ENCODE results near the gene CALML5.

DNA sequence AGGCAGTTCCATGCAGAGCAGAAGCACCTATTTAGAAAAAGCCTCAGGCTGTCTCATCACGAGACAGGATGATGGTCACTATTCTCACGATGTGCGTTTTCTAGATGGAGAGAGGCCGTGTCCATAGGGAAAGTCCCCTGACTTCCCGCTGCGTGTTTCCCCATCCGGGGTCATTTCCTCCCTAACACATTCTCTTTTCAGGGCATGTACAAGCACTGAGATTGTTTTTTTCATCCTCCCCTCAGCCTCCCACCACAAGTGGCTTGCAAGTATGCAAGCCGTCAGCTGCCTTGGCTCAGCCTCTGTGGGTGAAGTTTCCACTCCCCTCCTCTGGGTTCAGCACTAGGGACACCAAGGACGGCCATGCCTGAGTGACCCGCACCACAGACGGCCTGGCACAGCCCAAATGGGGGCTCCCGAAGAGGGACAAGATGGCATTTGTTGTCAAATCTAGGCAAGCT is 2.7 kb upstream of the CALML5 start:
- no peak for TF ChIP-seq CTCF (IDR thresholded peaks at IDR 0.05)
- no peak for TF ChIP-seq POLR2A (IDR thresholded peaks at IDR 0.05)

All from body of pancreas (tissue), 4 donors.